ENCODE results near the gene MORN3.

- TF ChIP-seq BHLHE40 (IDR thresholded peaks at IDR 0.05; ENCODE audit: borderline replicate concordance in 1 of 2, low read depth in 2 of 2, low read length in 1 of 2) = 0 out of 4 replicates have a peak, but pooled peaks have one; percentile 4 to 15
- TF ChIP-seq, protein P1, sequence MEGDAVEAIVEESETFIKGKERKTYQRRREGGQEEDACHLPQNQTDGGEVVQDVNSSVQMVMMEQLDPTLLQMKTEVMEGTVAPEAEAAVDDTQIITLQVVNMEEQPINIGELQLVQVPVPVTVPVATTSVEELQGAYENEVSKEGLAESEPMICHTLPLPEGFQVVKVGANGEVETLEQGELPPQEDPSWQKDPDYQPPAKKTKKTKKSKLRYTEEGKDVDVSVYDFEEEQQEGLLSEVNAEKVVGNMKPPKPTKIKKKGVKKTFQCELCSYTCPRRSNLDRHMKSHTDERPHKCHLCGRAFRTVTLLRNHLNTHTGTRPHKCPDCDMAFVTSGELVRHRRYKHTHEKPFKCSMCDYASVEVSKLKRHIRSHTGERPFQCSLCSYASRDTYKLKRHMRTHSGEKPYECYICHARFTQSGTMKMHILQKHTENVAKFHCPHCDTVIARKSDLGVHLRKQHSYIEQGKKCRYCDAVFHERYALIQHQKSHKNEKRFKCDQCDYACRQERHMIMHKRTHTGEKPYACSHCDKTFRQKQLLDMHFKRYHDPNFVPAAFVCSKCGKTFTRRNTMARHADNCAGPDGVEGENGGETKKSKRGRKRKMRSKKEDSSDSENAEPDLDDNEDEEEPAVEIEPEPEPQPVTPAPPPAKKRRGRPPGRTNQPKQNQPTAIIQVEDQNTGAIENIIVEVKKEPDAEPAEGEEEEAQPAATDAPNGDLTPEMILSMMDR (IDR thresholded peaks at IDR 0.05 in 2 of 3, conservative IDR thresholded peaks at IDR 0.05 in 1 of 3; ENCODE audit: control insufficient read depth in 2 of 3, extremely low read depth in 1 of 3, insufficient read depth in 1 of 3, low read depth in 3 of 3, low read length in 3 of 3) = peak in 2 of 3 experiments; percentile 23 to 29; a peak in 3 of 6 replicates
- no peak for TF ChIP-seq RCOR1 (conservative IDR thresholded peaks at IDR 0.05; ENCODE audit: low read depth, low read length)
- 0 out of 2 replicates have a peak, but pooled peaks have one; percentile 21 for TF ChIP-seq NBN (IDR thresholded peaks at IDR 0.05)
- TF ChIP-seq, protein P2, sequence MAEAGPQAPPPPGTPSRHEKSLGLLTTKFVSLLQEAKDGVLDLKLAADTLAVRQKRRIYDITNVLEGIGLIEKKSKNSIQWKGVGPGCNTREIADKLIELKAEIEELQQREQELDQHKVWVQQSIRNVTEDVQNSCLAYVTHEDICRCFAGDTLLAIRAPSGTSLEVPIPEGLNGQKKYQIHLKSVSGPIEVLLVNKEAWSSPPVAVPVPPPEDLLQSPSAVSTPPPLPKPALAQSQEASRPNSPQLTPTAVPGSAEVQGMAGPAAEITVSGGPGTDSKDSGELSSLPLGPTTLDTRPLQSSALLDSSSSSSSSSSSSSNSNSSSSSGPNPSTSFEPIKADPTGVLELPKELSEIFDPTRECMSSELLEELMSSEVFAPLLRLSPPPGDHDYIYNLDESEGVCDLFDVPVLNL (IDR thresholded peaks at IDR 0.05; ENCODE audit: low read depth, low read length) = no peak
Measured at GRCh38 chr12:121626853-121627640, 42.4 kb downstream of the MORN3 start.
